GM10847 (cell line): ENCODE results near the gene ISYNA1.

Experiments used
- POLR2A ChIP-seq: IDR thresholded peaks from 2 replicates; pipeline ENCODE4 v1.6.1; 2011; ENCODE audit not compliant: insufficient read length; ENCODE audit errors: extremely low read depth

ISYNA1 gene

DNA sequence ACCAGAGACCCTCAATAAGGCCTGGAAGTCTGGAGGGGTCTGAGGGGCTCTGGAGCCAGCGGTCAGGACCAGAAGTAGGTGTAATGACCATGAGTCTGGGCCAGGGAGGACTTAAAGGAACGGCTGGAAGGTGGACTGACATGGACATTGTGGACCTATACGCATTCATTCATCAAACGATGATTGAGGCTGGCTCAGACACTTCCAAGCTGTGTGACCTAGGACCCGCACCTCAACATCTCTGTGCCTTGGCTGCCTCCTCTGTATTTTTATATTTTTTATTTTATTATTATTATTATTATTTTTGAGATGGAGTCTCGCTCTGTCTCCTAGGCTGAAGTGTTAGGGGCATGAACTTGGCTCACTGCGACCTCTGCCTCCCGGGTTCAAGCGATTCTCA is 31.2 kb downstream of the ISYNA1 start:
- no peak for TF ChIP-seq POLR2A

DNA sequence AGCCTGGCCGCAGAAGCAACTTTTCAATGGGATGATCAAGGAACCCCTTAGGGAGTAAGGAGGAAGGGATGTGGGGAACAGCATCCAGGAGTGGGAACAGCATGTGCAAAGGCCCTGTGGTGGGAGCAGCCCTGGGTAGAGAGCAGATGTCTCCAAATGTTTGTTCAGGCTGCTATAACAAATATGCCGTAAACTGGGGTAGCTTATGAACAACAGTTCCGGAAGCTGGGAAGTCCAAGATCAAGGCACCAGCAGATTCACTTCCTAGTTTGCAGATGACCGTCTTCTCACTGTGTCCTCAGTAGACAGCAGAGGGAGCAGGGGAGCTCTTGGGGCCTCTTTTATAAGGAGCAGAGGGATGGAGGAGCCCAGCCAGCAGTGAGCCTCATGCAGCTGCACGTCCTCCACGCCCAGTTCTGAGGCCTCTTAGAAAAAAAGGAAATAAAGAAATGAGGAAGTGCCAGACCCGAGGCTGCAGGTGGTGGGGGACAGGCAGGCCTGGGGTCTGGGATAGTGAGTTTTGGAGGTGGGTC is 36.3 kb downstream of the ISYNA1 start:
- no peak for TF ChIP-seq POLR2A

DNA sequence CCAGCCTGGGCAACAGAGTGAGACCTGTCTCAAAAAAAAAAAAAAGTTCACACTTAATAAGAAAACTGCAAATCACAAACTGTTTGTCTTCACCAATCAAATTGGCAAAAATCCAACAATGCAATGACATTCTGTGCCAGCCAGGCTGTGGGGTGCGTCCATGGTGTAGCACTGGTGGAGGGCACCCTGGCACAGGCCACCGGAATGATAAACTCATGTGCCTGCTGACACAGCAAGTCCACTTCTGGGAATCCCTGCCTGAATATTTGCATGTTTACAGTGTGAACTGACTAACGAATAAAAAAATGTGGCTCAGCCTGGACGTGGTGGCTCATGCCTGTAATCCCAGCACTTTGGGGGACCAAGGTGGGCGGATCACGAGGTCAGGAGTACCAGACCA is 38.9 kb downstream of the ISYNA1 start:
- no peak for TF ChIP-seq POLR2A

DNA sequence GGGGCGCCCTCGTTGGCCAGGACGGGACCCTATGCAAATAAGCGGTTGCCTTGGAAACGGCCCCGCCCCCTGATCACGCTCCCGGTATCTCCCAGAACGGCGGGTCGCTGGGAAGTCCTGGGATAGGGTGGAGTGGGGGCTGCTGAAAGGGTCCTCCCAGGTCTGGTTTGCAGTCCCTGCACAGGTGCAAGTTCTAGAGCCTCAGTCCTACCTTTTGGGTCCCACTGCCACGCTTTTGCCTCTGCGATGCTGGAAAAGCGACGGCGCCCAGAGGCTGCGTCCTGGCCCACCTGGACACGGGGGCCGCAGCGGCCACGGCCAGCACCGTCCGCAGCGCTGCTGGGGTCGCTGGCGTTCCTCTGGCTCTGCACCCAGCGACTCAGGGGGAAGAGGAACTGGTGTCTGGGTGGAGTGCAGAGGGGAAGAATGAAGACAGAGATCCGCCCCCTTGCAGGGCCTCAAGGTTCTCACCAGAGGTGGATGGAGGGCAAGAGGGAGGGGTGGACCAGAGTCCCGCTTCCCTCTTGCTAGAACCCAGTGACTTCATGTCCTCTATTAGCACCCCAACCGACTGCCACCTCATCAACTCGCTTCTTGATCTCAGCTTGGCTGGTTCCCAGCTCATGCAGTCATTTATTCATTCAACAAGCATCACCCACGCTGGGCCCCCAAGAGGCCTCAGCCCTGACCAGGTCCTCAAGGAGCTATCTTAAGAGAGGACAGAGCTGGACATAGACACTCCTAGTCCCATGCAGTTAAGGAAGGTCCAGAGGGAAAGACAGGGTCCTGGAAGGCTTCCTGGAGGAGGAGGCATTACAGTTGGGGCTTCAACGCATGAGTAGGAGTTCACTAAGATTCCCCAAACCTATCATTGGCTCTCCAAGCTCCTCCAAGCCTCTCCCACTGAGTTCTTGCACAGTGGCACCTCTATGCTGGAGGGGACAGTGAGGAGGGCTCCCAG is 40.4 kb downstream of the ISYNA1 start, which contains the start of gene LRRC25:
LRRC25 (minus strand) TSS at position 381 of the 961 bp plus-strand sequence. CDS start 659 bp downstream, outside the sequence.
- TF ChIP-seq POLR2A = no peak

DNA sequence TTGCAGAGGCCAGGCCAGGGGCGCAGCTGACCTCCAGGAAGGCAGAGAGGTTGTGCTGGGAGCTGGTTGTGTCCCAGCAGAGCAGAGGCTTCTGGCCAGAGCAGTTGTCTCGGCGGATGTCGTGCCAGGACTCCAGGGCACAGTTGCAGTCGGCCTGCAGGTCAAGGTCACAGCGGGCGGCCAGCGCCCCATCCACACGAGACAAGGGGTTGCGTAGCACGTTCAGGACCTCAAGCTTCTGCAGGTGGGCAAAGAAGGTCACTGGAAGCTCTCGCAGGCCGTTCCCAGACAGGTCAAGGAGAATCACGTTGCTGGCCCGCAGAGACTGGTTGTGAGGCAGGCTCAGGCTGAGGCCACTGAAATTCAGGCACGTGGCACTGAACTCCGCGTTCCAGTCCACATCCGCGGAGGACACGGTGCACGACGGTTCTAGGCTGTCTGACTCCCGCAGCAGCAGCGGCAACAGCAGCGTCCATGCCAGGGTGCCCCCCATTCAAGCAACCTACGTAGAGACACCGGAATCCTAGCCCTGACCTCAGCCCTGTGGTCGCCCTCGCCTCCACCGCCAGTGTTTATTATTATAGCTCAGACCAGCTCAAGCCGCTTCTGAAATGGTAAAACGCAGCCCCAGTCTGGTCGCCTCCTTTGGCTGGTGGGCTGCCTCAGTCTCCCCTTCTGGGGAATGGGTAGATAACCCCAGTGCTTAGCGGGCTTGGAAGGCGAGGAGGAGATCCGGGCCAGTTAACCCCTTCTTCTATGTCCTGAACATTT is 41.3 kb downstream of the ISYNA1 start:
- TF ChIP-seq POLR2A = no peak

DNA sequence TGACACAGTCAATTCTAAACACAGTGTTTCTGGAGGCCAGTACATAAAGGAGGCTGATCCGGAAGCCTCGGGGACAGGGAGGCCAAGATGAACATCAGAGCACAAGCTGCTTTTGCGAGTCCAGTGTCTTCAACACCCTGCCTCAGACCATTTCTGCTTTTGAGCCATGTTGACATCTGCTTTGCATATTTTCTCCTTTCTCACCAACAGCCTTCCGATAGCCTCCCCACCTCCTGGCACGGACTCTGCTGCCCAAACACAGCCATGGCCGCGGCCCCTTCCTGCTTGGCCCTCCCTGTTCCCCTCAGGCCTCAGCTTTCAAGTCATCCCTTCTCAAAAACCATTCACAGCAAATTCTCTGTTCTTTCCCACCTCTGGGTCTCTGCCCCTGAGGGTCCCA is 44.1 kb downstream of the ISYNA1 start:
- TF ChIP-seq POLR2A = no peak

DNA sequence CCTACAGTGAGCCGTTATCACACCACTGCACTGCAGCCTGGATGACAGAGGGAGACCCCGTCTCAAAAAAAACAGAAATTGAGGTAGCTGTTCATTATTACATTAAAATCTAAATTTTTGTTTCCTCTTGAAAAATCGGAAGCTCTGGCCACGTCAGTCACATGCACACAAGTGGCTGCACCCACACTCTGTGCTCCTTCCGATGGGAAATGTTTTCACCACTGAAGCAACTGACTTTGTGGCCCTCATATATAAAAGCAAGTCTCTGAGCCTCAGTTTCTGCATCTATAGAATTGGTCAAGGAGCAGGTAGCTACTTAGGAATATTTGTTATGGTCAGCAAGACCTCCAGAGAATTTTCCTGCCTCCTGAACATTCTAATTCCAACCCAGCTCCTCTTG is 45.0 kb downstream of the ISYNA1 start:
- no peak for TF ChIP-seq POLR2A

DNA sequence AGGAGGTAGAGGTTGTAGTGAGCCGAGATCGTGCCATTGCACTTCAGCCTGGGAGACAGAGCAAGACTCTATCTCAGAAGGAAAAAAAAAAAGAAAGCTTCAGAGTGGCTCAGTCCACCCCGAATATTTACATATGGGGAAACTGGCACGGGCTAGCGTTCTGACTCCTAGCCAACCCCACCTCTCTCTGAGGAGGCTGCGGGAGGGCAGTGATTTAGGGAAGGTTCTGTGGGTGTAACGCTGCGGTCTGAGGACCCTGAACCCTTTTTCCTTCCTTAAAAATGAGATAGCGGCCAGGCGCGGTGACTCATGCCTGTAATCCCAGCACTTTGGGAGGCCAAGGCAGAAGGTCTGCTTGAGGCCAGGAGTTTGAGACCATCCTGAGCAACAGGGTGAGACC is 45.5 kb downstream of the ISYNA1 start:
- TF ChIP-seq POLR2A = no peak

DNA sequence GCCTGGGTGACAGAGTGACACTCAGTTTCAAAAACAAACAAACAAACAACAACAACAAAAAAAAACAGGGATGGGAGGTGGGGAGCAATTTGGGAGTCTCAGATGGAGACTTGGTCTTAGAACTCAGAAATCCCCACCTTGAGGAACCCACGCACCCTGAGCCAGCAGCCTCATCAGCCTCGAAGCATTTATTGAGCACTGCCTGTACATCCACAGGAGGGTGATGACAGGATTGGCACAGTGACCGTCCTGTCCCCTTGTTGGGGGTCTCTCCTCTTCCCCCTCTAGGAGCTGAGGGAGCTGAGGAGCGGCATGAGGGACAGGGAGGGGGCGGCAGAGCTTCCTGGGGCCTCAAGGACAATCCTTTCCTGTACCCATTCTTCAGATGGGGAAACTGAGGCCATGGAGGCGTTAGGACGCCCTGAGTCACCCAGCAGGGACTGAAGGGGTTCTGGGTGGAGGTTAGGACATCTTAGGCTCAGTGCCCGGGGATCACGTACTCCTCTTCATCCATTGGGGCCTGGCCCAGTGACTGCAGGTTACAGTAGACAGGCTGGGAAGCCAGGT is 46.3 kb downstream of the ISYNA1 start:
- no peak for TF ChIP-seq POLR2A

DNA sequence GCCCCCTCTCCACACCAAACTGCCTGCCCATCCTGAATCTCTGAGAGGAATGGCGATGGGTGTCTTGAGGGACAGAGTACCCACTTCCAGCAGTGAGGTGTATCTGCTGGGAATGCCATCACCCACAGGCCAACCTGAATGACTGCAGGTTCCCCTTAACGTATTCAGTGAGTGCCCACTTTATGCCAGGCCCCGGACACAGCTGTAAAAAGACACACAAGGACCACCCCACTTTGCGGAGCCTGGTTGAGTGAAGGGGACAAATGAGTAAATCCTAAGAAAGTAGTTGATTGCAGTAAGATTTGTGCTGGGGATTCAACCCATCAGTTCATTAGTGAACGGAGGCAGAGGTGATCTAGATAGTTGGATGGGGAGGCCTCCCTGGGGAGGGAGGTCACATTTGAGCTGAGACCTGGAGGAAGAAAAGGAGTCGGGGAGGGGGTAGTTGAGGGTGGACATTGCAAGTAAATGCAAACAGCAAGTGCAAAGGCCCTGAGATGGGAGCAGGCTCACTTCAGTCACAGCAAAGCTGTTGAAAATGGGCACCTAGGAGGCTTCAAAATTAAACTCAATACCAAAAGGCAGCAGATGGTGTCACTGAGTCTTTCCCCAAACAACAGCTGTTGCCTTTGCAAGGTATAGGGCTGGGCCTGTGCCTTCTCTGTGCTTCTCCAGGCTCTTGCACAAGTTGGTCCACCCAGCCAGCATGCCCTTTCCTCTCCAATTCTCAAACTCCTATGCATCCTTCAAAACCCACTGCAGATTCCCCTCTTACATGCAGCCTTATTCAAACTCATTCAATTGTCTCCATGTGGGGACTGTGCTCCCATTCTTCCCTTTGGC is 47.6 kb downstream of the ISYNA1 start:
- TF ChIP-seq POLR2A = no peak

DNA sequence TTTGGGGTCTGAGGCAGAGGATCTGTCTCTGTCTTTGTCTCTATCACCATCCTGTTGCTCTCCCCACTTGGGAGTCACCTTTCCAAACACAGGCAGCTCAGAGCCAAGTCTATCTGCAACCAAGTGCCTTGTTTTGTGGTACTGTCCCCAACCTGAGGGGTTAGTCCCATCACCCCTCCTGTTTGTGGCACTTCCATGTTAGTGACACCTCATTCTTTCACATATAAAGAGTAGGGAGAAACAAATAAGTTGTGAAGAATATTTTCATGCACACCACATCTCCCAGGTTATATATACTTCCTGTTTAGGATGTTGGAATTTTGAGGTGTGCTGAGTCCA is 48.2 kb downstream of the ISYNA1 start:
- no peak for TF ChIP-seq POLR2A

DNA sequence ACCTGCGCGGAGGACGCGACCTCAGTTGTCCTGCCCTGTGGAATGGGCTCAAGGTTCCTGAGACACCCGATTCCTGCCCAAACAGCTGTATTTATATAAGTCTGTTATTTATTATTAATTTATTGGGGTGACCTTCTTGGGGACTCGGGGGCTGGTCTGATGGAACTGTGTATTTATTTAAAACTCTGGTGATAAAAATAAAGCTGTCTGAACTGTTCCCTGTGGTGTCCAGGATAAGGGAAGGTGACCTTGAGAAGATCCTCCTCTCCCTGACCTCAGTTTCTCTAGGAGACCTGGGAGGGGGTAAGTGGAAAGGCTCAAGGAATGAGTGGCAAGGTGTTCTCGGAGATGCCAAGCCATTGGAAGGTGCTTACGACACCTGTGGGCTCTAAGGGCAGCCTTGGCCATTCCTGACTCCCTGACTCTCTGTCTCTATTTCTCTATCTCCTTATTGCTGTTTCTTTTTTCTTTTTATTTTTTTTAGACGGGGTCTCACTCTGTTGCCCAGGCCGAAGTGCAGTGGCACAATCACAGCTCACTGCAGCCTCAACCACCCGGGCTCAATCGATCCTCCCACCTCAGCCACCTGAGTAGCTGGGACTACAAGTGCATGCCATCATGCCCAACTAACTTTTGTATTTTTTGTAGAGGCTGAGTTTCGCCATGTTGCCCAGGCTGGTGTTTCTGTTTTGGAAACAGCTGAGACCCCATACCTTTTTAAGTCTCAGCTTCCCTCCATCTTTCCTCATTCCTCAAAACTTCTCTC is 48.8 kb downstream of the ISYNA1 start:
- no peak for TF ChIP-seq POLR2A

DNA sequence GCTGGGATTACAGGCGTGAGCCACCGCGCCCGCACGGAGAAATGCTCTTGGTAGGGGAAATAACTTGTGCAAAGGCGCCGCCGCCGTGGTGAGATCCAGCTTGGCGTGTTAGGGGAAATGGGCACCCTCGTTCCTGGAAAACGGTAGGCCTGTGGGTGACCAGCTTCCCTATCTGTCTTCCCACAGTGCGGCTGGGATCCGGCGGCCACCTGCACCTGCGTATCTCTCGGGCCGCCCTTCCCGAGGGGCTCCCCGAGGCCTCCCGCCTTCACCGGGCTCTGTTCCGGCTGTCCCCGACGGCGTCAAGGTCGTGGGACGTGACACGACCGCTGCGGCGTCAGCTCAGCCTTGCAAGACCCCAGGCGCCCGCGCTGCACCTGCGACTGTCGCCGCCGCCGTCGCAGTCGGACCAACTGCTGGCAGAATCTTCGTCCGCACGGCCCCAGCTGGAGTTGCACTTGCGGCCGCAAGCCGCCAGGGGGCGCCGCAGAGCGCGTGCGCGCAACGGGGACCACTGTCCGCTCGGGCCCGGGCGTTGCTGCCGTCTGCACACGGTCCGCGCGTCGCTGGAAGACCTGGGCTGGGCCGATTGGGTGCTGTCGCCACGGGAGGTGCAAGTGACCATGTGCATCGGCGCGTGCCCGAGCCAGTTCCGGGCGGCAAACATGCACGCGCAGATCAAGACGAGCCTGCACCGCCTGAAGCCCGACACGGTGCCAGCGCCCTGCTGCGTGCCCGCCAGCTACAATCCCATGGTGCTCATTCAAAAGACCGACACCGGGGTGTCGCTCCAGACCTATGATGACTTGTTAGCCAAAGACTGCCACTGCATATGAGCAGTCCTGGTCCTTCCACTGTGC is 49.6 kb downstream of the ISYNA1 start:
- no peak for TF ChIP-seq POLR2A

DNA sequence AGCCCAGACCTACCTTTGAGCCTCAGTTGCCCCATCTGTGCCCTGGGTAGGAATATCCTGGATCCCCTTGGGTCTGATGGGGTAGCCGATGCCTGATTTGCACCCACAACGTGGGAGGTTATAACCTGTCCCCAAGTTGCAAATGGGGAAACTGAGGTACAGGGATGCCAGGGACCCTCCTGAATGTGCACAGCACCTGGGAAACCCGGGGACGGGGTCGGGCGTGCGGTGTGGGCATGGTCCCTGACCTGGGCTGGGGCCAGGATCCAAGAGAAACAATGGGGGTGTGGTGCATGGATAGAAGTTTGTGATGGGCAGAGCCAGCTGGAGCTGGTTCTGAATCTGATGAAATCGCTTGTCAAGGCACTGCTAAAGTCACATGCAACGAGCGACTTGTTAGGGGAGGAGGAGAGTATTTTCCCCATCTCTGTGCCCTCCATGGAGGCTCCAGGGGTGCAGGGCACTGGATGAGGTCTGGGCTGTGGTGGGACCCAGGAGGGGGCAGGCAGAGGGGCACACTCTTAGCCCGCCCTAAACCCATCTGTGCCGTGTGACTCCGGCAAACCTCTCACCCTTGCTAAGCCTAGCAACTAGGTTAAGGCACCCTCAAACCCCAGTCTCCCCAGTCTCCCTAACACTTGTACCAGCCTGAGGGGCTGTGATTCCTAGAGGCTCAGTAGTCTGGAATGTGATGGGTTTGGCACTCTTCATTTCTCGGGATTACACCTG is 51.2 kb downstream of the ISYNA1 start:
- TF ChIP-seq POLR2A = no peak
